A549 treated with AZD9567 at 1 μM for 4 hours (cell line): ENCODE measurements around the gene LAMA5. TPM values are rescaled to one million over a fixed set of nuclear protein-coding genes. Genes with fewer than 3 reads are reported as not detected.

ENCODE experiments used
- total RNA-seq: library from RNA; stranded (reverse); fragments of 200-300 nt; extraction: Qiagen RNA extraction; gene quantifications from 5 replicates; pipeline ENCODE4 v1.2.3, GENCODE V29; 2022; ENCODE audit not compliant: insufficient read depth

LAMA5 gene, protein sequence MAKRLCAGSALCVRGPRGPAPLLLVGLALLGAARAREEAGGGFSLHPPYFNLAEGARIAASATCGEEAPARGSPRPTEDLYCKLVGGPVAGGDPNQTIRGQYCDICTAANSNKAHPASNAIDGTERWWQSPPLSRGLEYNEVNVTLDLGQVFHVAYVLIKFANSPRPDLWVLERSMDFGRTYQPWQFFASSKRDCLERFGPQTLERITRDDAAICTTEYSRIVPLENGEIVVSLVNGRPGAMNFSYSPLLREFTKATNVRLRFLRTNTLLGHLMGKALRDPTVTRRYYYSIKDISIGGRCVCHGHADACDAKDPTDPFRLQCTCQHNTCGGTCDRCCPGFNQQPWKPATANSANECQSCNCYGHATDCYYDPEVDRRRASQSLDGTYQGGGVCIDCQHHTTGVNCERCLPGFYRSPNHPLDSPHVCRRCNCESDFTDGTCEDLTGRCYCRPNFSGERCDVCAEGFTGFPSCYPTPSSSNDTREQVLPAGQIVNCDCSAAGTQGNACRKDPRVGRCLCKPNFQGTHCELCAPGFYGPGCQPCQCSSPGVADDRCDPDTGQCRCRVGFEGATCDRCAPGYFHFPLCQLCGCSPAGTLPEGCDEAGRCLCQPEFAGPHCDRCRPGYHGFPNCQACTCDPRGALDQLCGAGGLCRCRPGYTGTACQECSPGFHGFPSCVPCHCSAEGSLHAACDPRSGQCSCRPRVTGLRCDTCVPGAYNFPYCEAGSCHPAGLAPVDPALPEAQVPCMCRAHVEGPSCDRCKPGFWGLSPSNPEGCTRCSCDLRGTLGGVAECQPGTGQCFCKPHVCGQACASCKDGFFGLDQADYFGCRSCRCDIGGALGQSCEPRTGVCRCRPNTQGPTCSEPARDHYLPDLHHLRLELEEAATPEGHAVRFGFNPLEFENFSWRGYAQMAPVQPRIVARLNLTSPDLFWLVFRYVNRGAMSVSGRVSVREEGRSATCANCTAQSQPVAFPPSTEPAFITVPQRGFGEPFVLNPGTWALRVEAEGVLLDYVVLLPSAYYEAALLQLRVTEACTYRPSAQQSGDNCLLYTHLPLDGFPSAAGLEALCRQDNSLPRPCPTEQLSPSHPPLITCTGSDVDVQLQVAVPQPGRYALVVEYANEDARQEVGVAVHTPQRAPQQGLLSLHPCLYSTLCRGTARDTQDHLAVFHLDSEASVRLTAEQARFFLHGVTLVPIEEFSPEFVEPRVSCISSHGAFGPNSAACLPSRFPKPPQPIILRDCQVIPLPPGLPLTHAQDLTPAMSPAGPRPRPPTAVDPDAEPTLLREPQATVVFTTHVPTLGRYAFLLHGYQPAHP (N-terminal part only)
- total RNA-seq = 190 to 476 TPM (median 435 TPM) in 5 replicates

GRCh38 chr20:62367136-62367632, at the start of gene LAMA5:
TSS of gene LAMA5 (minus strand) at chr20:62367312. CDS start at chr20:62367245, 67 bp downstream.

DNA sequence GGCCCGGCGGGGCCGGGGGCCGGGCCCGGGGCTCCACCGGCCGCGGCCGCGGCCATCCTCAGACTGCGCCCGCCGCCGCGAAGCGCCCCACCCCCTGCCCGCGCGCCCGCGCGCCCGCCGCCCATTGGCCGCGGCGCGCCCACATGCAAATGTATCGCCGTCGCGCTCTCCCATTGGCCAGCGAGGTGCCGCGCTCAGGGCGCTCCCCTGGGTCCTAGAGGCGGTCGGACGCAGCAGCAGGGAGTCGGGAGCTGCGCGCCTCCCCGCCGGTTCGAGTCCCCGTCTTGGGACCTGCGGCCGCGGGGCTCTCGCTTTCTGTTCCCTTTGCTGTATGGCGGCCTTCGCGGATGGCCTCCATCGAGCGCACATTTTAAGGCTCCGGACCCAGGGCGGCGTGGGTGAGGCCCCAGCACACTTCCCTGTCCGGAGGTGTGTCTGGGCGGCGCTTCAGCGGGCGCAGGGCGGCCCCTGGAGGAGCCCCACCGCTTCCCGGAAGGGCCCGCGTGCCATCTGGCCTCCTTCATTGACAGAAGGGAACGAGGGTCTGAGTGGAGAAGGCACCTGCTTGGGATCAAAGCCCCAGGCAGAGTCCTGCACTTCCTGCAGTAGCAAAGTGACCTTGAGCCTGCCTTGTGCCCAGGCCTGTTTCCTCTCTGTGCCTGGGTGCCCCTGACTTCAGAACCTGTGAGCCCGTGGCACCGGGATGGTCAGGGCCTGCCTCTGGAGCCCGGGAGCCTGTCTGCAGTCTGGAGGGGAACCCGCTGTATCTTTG, 40.3 kb upstream of the LAMA5 start, which contains the start of gene CABLES2:
Gene CABLES2 (minus strand): TSS at position 65 of the 772 bp plus-strand sequence. CDS start 9 bp downstream, at position 56.

GRCh38 chr20:62386383-62387218, 19.5 kb upstream of the LAMA5 start, which contains the start of gene RPS21:
TSS of gene RPS21 (plus strand) at chr20:62387103. CDS start at chr20:62387339, 236 bp downstream.

DNA sequence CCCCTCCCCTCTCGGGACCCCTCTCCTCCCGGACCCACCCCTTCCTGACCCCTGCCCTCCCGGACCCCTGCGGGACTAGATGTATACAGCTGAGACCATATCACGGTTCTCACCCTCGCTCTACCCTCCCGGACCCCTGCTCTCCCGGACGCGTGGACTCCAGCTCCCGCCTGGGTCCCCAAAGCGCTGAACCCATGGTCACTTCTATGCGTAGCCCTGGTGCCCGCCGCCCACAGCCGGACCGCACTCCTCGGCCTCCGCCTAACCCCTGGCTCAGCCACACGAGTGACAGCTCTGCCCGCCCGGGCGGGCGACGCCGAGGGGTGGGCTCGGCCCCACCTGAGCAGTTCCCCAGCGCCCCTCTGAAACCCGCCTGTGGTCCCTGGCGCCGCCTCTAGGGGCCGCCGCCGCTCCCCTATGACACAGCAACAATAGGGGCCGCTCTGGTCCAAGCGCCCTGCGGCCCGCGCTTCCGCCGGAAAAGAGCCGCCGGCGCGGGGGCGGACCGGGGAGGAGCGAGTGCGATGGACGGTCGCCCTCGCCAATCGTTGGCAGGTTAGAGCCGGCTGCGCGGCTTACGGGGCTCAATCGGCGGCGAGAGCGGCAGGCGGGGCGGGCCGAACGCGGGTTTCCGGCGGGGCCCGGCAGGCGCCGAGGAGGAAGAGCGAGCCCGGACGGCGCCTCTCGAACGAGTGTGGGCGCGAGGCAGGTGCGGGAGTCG, 64.6 kb downstream of the LAMA5 start, which contains the start of gene ADRM1:
Gene ADRM1 (plus strand): TSS at position 657 of the 721 bp plus-strand sequence. CDS start 572 bp downstream, outside the sequence.

Other genes with a start within 250 kb of the LAMA5 start
- gene LSM14B, start 244.8 kb downstream of the LAMA5 start, total RNA-seq = 28.1 to 33.0 TPM (median 29.1 TPM) in 5 replicates
- 473 to 589 TPM (median 565 TPM) in 5 replicates for gene PSMA7, start 223.9 kb downstream of the LAMA5 start, total RNA-seq
- gene SS18L1, start 223.5 kb downstream of the LAMA5 start, total RNA-seq = 9.6 to 13.5 TPM (median 11.1 TPM) in 5 replicates
- 20.2 to 41.4 TPM (median 39.6 TPM) in 5 replicates for gene MTG2, start 184.3 kb downstream of the LAMA5 start, total RNA-seq
- gene HRH3, start 147.0 kb downstream of the LAMA5 start, total RNA-seq = 0.05 to 0.06 TPM in 2 of 5 replicates, not detected in the others
- gene OSBPL2, start 128.8 kb downstream of the LAMA5 start, total RNA-seq = 16.8 to 21.9 TPM (median 20.4 TPM) in 5 replicates
- 156 to 196 TPM (median 192 TPM) in 5 replicates for gene ADRM1, start 64.3 kb downstream of the LAMA5 start, total RNA-seq
- gene RPS21, start 19.8 kb upstream of the LAMA5 start, total RNA-seq = 1,967 to 3,050 TPM (median 2,844 TPM) in 5 replicates
- 3.9 to 5.9 TPM (median 5.5 TPM) in 5 replicates for gene CABLES2, start 40.0 kb upstream of the LAMA5 start, total RNA-seq
- gene RBBP8NL, start 60.2 kb upstream of the LAMA5 start, total RNA-seq = 0.45 to 0.74 TPM (median 0.61 TPM) in 4 of 5 replicates, not detected in the other
- 0.67 to 2.3 TPM (median 0.77 TPM) in 5 replicates for gene GATA5, start 108.7 kb upstream of the LAMA5 start, total RNA-seq